Spleen (tissue), 11 donors: ENCODE results near the gene PRM3. TPM values are rescaled to one million over a fixed set of nuclear protein-coding genes. Genes with fewer than 3 reads are reported as not detected.

Source experiments
- DNase-seq: peaks from one replicate; pipeline ENCODE4 v3.0.0-alpha.2; 2020
- H3K27ac ChIP-seq, 8 donors: fragments of 200-600 bp; sonication (generic) in 7 of 8; 1 replicate in 4 of 8; 2 replicates in 4 of 8; pipeline versions ENCODE4 v1.5.0 to v1.8.0; 2016 to 2021; ENCODE audit warnings: inconsistent platforms in 4 of 8, mild to moderate bottlenecking in 4 of 8, moderate library complexity in 1 of 8
- H3K27me3 ChIP-seq, 7 donors: fragments of 200-600 bp; sonication (generic) in 6 of 7; replicated peaks in 1 of 7; 1 replicate in 4 of 7; 2 replicates in 3 of 7; pipeline versions ENCODE4 v1.5.0 to v1.8.0; 2016 to 2021; ENCODE audit warnings: inconsistent platforms in 3 of 7, mild to moderate bottlenecking in 1 of 7
- H3K36me3 ChIP-seq, 6 donors: fragments of 200-600 bp; sonication (generic) in 5 of 6; 1 replicate in 4 of 6; 2 replicates in 2 of 6; pipeline versions ENCODE4 v1.5.0 to v1.8.0; 2016 to 2021; ENCODE audit warnings: inconsistent platforms in 2 of 6
- H3K4me1 ChIP-seq, 6 donors: fragments of 200-600 bp; sonication (generic) in 5 of 6; 1 replicate in 3 of 6; 2 replicates in 3 of 6; pipeline versions ENCODE4 v1.5.0 to v1.8.0; 2016 to 2021; ENCODE audit warnings: inconsistent platforms in 3 of 6
- H3K4me3 ChIP-seq, 8 donors: fragments of 200-600 bp; sonication (generic) in 7 of 8; 1 replicate in 4 of 8; 2 replicates in 4 of 8; pipeline versions ENCODE4 v1.5.0 to v1.8.0; 2016 to 2021; ENCODE audit warnings: inconsistent platforms in 4 of 8, mild to moderate bottlenecking in 4 of 8, moderate library complexity in 2 of 8
- H3K9me3 ChIP-seq, 8 donors: fragments of 200-600 bp; sonication (generic) in 7 of 8; 1 replicate in 4 of 8; 2 replicates in 4 of 8; pipeline versions ENCODE4 v1.5.0 to v1.8.0; 2016 to 2021; ENCODE audit warnings: inconsistent platforms in 4 of 8
- CTCF ChIP-seq, 11 experiments: fragments of 200-600 bp in 7 of 11; fragments of 450-650 bp in 4 of 11; sonication (generic) in 4 of 11; IDR thresholded peaks in 8 of 11; conservative IDR thresholded peaks in 3 of 11; 1 replicate in 7 of 11; 2 replicates in 4 of 11; pipeline versions ENCODE4 v1.4.0 to v1.8.0; 2016 to 2021; ENCODE audit warnings: antibody characterized with exemption in 11 of 11, inconsistent platforms in 4 of 11, mild to moderate bottlenecking in 1 of 11
- POLR2A ChIP-seq, 3 donors: fragments of 450-650 bp; IDR thresholded peaks; one replicate each; pipeline ENCODE4 v1.5.1; 2017; ENCODE audit warnings: antibody characterized with exemption in 3 of 3, mild to moderate bottlenecking in 1 of 3
- POLR2AphosphoS5 ChIP-seq, 3 donors: sonication (generic); formaldehyde crosslinking; IDR thresholded peaks; one replicate each; pipeline ENCODE4 v1.5.1; 2017; ENCODE audit warnings: antibody characterized with exemption in 3 of 3
- WGBS, 5 donors: extraction: QIAGEN DNeasy Blood & Tissue Kit in 3 of 5; methylation state at CpG; one replicate each; pipeline versions ENCODE4 v1.1.5 to v1.1.7; 2013 to 2018; 5-methylcytosine and 5-hydroxymethylcytosine counted together
- intact Hi-C: fragments of 100-400 bp; cut with DNase I; formaldehyde crosslinking; loops from one replicate; pipeline ENCODE4 v1.15.0; 2023; ENCODE audit warnings: low total_unique reads
- microRNA-seq, 3 donors: library from miRNA; unstranded; fragments of <30 nt; microRNA quantifications; one replicate each; pipeline versions ENCODE4 to v1.1.0, GENCODE V29; 2019 to 2020
- polyA plus RNA-seq, 3 donors: library from polyadenylated mRNA; stranded (reverse); fragments of 200-250 nt; gene quantifications; one replicate each; pipeline ENCODE4 v1.2.1, GENCODE V29; 2013
- small RNA-seq, 4 donors: library from RNA; depleted of rRNA; stranded (forward); fragments of <200 nt; gene quantifications; one replicate each; pipeline ENCODE3, GENCODE V24; 2016
- total RNA-seq, 7 donors: library from RNA; depleted of rRNA in 3 of 7; stranded (reverse); fragments of >200 nt in 3 of 7; fragmentation: NEBNext Ultra II Directional in 4 of 7; extraction: Animal tissue kit (Norgen Biotek cat#: 25700) in 4 of 7; gene quantifications; one replicate each; pipeline versions ENCODE4 v1.1.0 to v1.2.1, GENCODE V29; 2016 to 2021
- donor health status: healthy with polysubstance abuse.
- donor health status: DM: no; HTN: no; CAD: no; lungs with moderate emphysema.
- donor health status: DM: no; HTN: no; CAD: no.
- donor health status: Bipolar disorder and iron deficiency.
- donor health status: healthy.
- donor health status: DM: no; HTN: no; CAD: no.
- donor health status: DM: yes; HTN: yes; CAD: no.

Gene PRM3
- total and polyA plus RNA-seq, 10 donors, result not detected

GRCh38 chr16:11224894-11225676 is 48.3 kb downstream of the PRM3 start:
- Histone ChIP-seq H3K27ac (peak overlapping the region; percentile 79 to 94 (median 86)), H3K9me3 (no peaks in the 10 kb centered on the region), H3K4me3 (peak overlapping the region in 1 of 8 donors; percentile 44), H3K4me1 (peaks cover 25 to 43% (median 34%) of the 10 kb centered on the region in 6 donors), H3K27me3 (no peaks in the 10 kb centered on the region), H3K36me3 (no peaks in the 10 kb centered on the region)
- DNase-seq, result peak; percentile 95
- intact Hi-C loops, result no loop called here
- 25 to 50% (median 35%) methylated on average over 17 to 21 of the region's 21 CpGs for WGBS, 5 donors
- TF ChIP-seq POLR2A (IDR thresholded peaks at IDR 0.05), result peak in 1 of 3 donors; percentile 27
- TF ChIP-seq CTCF (IDR thresholded peaks at IDR 0.05 in 8 of 11, conservative IDR thresholded peaks at IDR 0.05 in 3 of 11), result peak in 2 of 11 experiments; percentile 10 to 25
- TF ChIP-seq POLR2AphosphoS5 (IDR thresholded peaks at IDR 0.05), result peak; percentile 76 to 81 (median 77)

GRCh38 chr16:11224096-11224893 is 49.1 kb downstream of the PRM3 start:
- TF ChIP-seq POLR2AphosphoS5 (IDR thresholded peaks at IDR 0.05), result peak; percentile 96 to 98 (median 98)
- no peak for TF ChIP-seq POLR2A (IDR thresholded peaks at IDR 0.05)
- TF ChIP-seq CTCF (IDR thresholded peaks at IDR 0.05 in 8 of 11, conservative IDR thresholded peaks at IDR 0.05 in 3 of 11), result peak in 1 of 11 experiments; percentile 3
- Histone ChIP-seq H3K9me3 (no peaks in the 10 kb centered on the region), H3K27me3 (no peaks in the 10 kb centered on the region), H3K27ac (peak overlapping the region; percentile 79 to 94 (median 86)), H3K4me1 (peaks cover 26 to 51% (median 36%) of the 10 kb centered on the region in 6 donors), H3K36me3 (no peaks in the 10 kb centered on the region), H3K4me3 (peak overlapping the region in 1 of 8 donors; percentile 44)
- peak; percentile 97 for DNase-seq
- WGBS, 5 donors, result 14 to 29% (median 22%) methylated on average over 15 to 24 of the region's 24 CpGs
- intact Hi-C loops, result no loop called here

Small RNA genes within 50 kb of the gene (microRNA-seq; reads per million reads assigned to microRNA genes)
- gene MIR548H2, result 0 reads per million in 3 donors

Small RNA genes within 50 kb of the gene (small RNA-seq; reads per million reads assigned to genes)
- gene MIR548H2 (0 reads per million in 4 donors), gene RF00019 (0 reads per million in 4 donors), gene RF00554 (0 reads per million in 4 donors)

Other genes starting within 250 kb of the PRM3 start
- gene SOCS1, start 17.4 kb downstream of the PRM3 start, total RNA-seq, result 10 to 100 TPM in 6 of 7 donors, 1 to 10 TPM in 1; 7.7 to 50.8 (median 24.0) TPM
- gene SOCS1, start 17.4 kb downstream of the PRM3 start, polyA plus RNA-seq, result 10 to 100 TPM; 17.0 to 43.3 (median 19.6) TPM
- not detected for gene TNP2, start 4.3 kb downstream of the PRM3 start, total RNA-seq
- not detected for gene TNP2, start 4.3 kb downstream of the PRM3 start, polyA plus RNA-seq
- gene PRM2, start 2.9 kb upstream of the PRM3 start, total RNA-seq, result not detected
- not detected for gene PRM2, start 2.9 kb upstream of the PRM3 start, polyA plus RNA-seq
- gene PRM1, start 7.7 kb upstream of the PRM3 start, total RNA-seq, result not detected
- not detected for gene PRM1, start 7.7 kb upstream of the PRM3 start, polyA plus RNA-seq
- 1 to 10 TPM; 2.4 to 5.7 (median 3.7) TPM for gene RMI2, start 71.8 kb upstream of the PRM3 start, total RNA-seq
- gene RMI2, start 71.8 kb upstream of the PRM3 start, polyA plus RNA-seq, result 10 to 100 TPM in 1 of 3 donors, 1 to 10 TPM in 2; 4.4 to 23.6 (median 5.8) TPM